CD4-positive, alpha-beta T cell treated with Interleukin-17A for 4 hours (primary cell): ENCODE results near the gene CELSR2.
A peak's percentile ranks its signal among the peaks of the same experiment; 100 is the strongest.

Experiments
- DNase-seq: peaks from one replicate; pipeline ENCODE4 v3.0.0-alpha.2; 2020; ENCODE audit warnings: mixed read lengths

CELSR2 gene

GRCh38 chr1:109265016-109265415 is 15.7 kb downstream of the CELSR2 start:
- DNase-seq = no peak

DNA sequence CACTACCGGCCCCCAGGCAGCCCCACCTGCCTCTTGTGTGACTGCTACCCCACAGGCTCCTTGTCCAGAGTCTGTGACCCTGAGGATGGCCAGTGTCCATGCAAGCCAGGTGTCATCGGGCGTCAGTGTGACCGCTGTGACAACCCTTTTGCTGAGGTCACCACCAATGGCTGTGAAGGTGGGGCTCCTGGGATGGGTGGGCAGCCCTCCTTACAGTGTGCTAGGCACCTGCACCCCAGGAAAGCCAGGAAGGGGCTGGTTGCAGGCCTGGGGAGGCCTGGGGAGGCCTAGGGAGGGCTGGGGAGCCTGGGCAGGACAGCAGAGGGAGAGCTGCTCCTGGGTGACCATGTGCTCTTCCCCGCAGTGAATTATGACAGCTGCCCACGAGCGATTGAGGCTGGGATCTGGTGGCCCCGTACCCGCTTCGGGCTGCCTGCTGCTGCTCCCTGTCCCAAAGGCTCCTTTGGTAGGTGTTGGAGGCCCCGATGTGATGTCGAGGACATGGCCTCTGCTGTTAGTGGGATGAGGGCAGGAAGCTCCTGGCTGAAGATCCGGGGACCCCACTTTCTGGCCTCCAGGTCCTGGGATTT is 16.5 kb downstream of the CELSR2 start:
- no peak for DNase-seq

DNA sequence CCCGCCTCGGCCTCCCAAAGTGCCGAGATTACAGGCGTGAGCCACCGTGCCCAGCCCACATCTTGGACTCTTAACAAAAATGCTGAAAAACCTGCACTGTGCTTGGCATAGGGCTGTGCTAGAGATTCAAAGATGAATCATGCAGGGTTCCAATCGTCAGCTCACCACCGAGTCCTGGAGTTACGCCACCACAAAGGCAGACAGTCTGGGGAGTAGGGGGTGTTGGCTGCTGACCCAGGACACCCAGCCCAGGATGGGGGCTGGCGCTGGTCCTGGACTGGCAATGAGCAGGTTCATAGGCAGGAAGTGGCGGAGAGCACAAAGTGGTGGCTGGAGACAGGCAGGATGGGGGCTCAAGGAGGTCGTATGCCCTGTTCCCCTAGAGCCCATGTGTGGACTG is 17.6 kb downstream of the CELSR2 start:
- DNase-seq = no peak

DNA sequence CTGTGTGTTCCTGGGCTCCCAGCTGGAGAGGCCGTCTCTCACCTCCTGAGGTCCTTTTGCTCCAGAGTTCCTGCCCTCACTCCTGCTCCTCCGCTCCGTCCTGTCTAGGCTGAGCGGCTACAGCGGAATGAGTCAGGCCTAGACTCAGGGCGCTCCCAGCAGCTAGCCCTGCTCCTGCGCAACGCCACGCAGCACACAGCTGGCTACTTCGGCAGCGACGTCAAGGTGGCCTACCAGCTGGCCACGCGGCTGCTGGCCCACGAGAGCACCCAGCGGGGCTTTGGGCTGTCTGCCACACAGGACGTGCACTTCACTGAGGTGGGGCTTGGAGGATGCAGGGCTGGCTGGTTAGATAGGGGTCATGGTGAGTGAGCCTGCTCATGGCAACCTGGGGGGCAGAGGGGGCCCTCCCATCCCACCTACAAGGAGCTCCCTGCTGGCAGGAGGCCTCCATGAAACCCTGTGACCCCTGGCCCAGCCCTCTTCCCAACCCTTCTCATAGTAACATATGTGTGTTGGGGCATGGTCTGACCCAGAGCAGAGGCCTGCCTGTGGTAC is 18.5 kb downstream of the CELSR2 start:
- no peak for DNase-seq

DNA sequence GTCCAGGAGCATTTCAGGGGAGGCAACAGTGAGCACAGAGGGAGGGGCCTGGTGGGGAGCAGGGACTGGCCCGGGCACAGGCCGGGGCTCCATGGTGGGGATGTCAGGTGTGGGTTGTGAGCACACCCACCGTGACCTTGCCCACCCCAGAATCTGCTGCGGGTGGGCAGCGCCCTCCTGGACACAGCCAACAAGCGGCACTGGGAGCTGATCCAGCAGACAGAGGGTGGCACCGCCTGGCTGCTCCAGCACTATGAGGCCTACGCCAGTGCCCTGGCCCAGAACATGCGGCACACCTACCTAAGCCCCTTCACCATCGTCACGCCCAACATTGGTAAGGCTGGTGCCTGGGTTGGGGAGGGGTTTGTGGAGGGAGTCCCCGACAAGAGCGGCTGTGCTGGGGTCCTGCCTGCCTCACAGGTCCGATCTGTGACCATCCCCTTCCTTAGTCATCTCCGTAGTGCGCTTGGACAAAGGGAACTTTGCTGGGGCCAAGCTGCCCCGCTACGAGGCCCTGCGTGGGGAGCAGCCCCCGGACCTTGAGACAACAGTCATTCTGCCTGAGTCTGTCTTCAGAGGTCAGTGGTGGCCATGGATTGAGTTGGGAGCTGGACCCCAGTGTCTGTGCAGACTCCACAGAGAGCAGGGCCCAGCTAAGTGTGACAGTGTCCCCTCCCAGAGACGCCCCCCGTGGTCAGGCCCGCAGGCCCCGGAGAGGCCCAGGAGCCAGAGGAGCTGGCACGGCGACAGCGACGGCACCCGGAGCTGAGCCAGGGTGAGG is 19.3 kb downstream of the CELSR2 start:
- no peak for DNase-seq

DNA sequence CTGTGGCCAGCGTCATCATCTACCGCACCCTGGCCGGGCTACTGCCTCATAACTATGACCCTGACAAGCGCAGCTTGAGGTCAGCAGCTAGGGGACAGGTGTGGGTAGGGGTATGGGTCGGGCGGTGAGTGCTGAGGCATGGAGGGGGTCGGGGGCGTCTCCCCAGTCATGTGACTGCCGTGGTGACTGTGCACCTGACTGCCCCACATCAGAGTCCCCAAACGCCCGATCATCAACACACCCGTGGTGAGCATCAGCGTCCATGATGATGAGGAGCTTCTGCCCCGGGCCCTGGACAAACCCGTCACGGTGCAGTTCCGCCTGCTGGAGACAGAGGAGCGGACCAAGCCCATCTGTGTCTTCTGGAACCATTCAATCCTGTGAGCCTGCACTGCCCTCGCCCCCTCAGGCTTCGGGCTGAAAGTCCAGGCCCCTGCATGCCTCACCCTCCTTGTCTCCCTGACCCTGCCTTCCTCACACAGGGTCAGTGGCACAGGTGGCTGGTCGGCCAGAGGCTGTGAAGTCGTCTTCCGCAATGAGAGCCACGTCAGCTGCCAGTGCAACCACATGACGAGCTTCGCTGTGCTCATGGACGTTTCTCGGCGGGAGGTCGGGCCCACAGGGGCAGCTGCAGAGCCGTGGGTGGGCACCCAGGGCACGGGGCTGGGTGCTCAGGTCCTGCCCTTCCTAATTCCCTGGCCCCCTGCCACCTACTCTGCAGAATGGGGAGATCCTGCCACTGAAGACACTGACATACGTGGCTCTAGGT is 20.1 kb downstream of the CELSR2 start:
- no peak for DNase-seq

- DNase-seq = no peak
These were observed 20.8 kb downstream of the CELSR2 start for GRCh38 chr1:109269981-109270622.

DNA sequence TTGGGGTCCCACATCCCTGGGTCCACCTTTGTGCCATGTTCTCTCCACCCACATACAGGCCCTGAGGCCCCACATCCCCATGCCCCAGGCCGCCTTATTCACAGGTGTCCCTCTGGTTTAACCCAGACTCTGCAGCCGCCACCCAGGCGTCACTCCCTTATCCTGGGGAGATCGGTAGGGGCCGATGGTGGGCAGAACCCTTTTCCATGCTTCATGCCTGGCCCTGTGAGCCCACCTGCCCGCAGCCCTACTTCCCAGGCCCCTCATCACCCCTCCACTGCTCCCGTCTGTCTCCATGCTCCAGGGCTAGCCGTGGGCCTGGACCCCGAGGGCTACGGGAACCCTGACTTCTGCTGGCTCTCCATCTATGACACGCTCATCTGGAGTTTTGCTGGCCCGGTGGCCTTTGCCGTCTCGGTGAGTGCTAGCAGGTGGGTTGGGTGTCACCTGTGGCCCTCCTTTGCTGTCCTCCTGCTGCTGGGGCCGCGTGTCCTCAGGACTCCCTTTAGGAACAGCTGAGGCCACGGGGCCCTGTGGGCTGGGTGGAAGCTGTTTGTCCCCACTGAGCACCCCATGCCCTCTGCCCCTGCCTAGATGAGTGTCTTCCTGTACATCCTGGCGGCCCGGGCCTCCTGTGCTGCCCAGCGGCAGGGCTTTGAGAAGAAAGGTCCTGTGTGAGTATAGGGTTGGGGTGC is 21.4 kb downstream of the CELSR2 start:
- DNase-seq = no peak

DNA sequence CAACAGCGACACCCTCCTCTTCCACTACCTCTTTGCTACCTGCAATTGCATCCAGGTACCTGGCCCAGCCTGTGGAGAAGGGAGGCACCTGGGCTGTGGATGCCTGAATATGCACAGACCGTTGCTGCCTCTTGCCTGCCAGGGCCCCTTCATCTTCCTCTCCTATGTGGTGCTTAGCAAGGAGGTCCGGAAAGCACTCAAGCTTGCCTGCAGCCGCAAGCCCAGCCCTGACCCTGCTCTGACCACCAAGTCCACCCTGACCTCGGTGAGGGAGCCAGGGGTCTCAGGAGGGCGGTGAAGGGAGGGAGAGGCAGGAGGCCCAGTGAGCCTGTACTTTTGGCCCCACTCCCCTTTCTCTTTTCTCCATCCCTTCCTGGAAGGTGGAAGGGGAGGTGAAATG is 22.1 kb downstream of the CELSR2 start:
- DNase-seq = no peak

DNA sequence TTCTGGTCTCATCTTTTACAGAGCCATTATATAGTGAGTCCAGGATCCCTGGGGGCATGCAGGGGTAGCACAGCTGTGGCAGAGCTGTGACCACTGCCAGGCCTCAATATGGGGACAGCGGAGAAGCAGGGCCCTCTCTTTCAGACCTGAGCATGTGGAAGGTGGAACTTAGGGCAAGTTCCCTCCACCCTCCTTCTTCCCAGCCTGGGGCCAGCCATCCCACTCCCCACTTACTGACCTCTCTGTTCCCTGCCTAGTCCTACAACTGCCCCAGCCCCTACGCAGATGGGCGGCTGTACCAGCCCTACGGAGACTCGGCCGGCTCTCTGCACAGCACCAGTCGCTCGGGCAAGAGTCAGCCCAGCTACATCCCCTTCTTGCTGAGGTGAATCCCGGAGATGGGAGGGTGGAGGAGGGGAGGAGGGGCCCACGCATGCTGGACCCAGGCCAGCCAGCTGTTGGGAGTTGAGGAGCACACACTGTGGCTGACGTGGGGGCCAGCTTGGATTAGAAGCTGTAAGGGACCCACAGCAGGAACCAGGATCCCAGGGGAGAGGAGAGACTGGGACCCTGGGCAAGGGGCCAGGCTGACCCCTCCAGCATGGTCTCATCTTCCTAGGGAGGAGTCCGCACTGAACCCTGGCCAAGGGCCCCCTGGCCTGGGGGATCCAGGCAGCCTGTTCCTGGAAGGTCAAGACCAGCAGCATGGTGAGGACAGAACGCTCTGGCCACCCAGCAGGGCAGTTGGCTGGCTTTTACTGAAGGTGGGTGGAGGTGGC is 22.9 kb downstream of the CELSR2 start:
- DNase-seq = no peak

DNA sequence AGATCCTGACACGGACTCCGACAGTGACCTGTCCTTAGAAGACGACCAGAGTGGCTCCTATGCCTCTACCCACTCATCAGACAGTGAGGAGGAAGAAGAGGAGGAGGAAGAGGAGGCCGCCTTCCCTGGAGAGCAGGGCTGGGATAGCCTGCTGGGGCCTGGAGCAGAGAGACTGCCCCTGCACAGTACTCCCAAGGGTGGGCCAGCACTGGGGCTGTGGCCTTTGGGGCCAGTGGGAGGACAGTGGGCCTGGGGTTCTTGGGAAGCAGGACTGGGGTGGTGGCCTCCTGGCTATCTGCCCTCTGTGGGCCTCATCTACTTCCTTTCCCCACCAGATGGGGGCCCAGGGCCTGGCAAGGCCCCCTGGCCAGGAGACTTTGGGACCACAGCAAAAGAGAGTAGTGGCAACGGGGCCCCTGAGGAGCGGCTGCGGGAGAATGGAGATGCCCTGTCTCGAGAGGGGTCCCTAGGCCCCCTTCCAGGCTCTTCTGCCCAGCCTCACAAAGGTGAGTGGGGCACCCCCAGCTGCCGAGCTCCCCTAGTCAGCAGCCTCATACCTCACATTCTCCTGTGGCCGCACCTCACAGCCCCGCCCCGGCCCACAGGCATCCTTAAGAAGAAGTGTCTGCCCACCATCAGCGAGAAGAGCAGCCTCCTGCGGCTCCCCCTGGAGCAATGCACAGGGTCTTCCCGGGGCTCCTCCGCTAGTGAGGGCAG is 23.6 kb downstream of the CELSR2 start:
- no peak for DNase-seq

GRCh38 chr1:109273570-109274288 is 24.4 kb downstream of the CELSR2 start:
- DNase-seq = no peak

GRCh38 chr1:109274533-109275476 is 25.5 kb downstream of the CELSR2 start:
- no peak for DNase-seq

- DNase-seq = no peak
These were observed 26.5 kb downstream of the CELSR2 start for GRCh38 chr1:109275706-109276345.

GRCh38 chr1:109277434-109278204 is 28.3 kb downstream of the CELSR2 start:
- peak; percentile 74 for DNase-seq

- DNase-seq = no peak
These were observed 30.4 kb downstream of the CELSR2 start for GRCh38 chr1:109279615-109280278.

DNA sequence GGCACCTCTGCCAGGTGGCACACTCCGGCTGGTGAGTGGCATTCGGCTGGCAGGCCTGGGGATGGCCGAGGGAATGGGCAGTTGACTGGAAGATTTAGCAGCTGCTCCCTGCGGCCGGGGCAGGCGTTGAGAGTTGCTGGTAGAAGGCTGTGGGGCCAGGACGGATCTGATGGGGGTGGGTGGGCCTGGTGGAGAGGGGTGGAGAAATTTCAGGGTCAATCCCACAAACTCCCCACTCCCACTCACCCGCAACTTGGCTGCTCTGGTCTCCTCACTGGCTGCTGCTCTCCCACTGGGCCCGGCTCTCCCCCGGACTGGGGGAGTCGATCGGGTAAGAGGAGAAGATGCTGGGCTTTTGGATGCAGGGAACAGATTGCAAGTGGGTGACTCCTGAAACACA is 31.5 kb downstream of the CELSR2 start:
- DNase-seq = no peak
